ENCODE results near the gene KCNMA1.

GRCh38 chr10:77456414-77456813, 181.2 kb downstream of the KCNMA1 start:
- TF ChIP-seq CTCF (IDR thresholded peaks at IDR 0.05) (0 out of 2 replicates have a peak, but pooled peaks have one; percentile 10), ZFX (IDR thresholded peaks at IDR 0.05; ENCODE audit: borderline replicate concordance) (no peak)

All from 22Rv1 (cell line).